Central memory CD4-positive, alpha-beta T cell (primary cell): ENCODE data around the gene RPP30.

ENCODE experiments used
- DNase-seq: peaks from one replicate; pipeline ENCODE4 v3.0.0; 2022

The RPP30 gene

GRCh38 chr10:90947030-90947960 lies 75.5 kb downstream of the RPP30 start:
- DNase-seq = no peak
